Sigmoid colon (tissue), 7 donors: ENCODE measurements around the gene NR1H3. TPM values are rescaled to one million over a fixed set of nuclear protein-coding genes. Genes with fewer than 3 reads are reported as not detected.

Experiments used
- DNase-seq: peaks from one replicate; pipeline ENCODE4 v3.0.0-alpha.2; 2019
- H3K27ac ChIP-seq, 4 donors: fragments of 200-600 bp; sonication (generic); one replicate each; pipeline ENCODE4 v1.5.1; 2016 to 2019; ENCODE audit warnings: mild to moderate bottlenecking in 1 of 4
- H3K27me3 ChIP-seq, 3 donors: fragments of 200-600 bp; sonication (generic); one replicate each; pipeline ENCODE4 v1.5.1; 2019; ENCODE audit warnings: mild to moderate bottlenecking in 1 of 3
- H3K36me3 ChIP-seq, 4 donors: fragments of 200-600 bp; sonication (generic); one replicate each; pipeline ENCODE4 v1.5.1; 2016 to 2019
- H3K4me1 ChIP-seq, 4 donors: fragments of 200-600 bp; sonication (generic); one replicate each; pipeline ENCODE4 v1.5.1; 2017 to 2019
- H3K4me3 ChIP-seq, 4 donors: fragments of 200-600 bp; sonication (generic); one replicate each; pipeline ENCODE4 v1.5.1; 2017 to 2019; ENCODE audit warnings: mild to moderate bottlenecking in 2 of 4, moderate library complexity in 1 of 4
- H3K9me3 ChIP-seq, 4 donors: fragments of 200-600 bp in 3 of 4; sonication (generic) in 3 of 4; one replicate each; pipeline versions ENCODE4 v1.5.1 to v1.6.1; 2013 to 2019
- CTCF ChIP-seq, 4 experiments: fragments of 450-650 bp in 3 of 4; fragments of 200-600 bp in 1 of 4; IDR thresholded peaks; one replicate each; pipeline ENCODE4 v1.5.1; 2016 to 2019; ENCODE audit warnings: antibody characterized with exemption in 4 of 4, mild to moderate bottlenecking in 3 of 4, moderate library complexity in 2 of 4
- EP300 ChIP-seq, 4 donors: sonication (generic); formaldehyde crosslinking; IDR thresholded peaks; one replicate each; pipeline ENCODE4 v1.6.1; 2017; ENCODE audit warnings: antibody characterized with exemption in 4 of 4
- POLR2A ChIP-seq, 2 donors: fragments of 450-650 bp; IDR thresholded peaks; one replicate each; pipeline ENCODE4 v1.6.1; 2016; ENCODE audit warnings: antibody characterized with exemption in 2 of 2, mild to moderate bottlenecking in 2 of 2, moderate library complexity in 2 of 2
- POLR2AphosphoS5 ChIP-seq, 4 donors: sonication (generic); formaldehyde crosslinking; IDR thresholded peaks; one replicate each; pipeline ENCODE4 v1.6.1; 2017; ENCODE audit warnings: antibody characterized with exemption in 4 of 4
- WGBS, 2 donors: extraction: QIAGEN DNeasy Blood & Tissue Kit; methylation state at CpG; one replicate each; pipeline ENCODE4 v1.1.7; 2013; 5-methylcytosine and 5-hydroxymethylcytosine counted together
- intact Hi-C: fragments of 100-400 bp; cut with DNase I; formaldehyde crosslinking; loops from one replicate; pipeline ENCODE4 v1.15.1; 2023
- polyA plus RNA-seq, 3 donors: library from polyadenylated mRNA; stranded (reverse); fragments of 200-250 nt; gene quantifications; one replicate each; pipeline ENCODE4 v1.2.3, GENCODE V29; 2013
- total RNA-seq, 4 donors: library from RNA; depleted of rRNA; stranded (reverse); fragments of >200 nt; gene quantifications; one replicate each; pipeline ENCODE4 v1.1.0, GENCODE V29; 2016
- donor health status: healthy with polysubstance abuse.
- donor health status: Bipolar disorder and iron deficiency.
- donor health status: healthy.

The NR1H3 gene
- total and polyA plus RNA-seq, 7 donors = 30.3 to 90.1 (median 54.5) TPM

GRCh38 chr11:47242596-47243192 lies 15.1 kb upstream of the NR1H3 start:
- no peak for DNase-seq
- Histone ChIP-seq H3K27me3 (no peaks in the 10 kb centered on the region), H3K27ac (no peak overlapping the region), H3K4me1 (peaks cover 0 to 12% (median 10%) of the 10 kb centered on the region in 4 donors), H3K4me3 (no peak overlapping the region), H3K36me3 (peaks cover 44 to 83% (median 62%) of the 10 kb centered on the region in 4 donors), H3K9me3 (no peaks in the 10 kb centered on the region)
- TF ChIP-seq POLR2AphosphoS5 (IDR thresholded peaks at IDR 0.05) (no peak), POLR2A (IDR thresholded peaks at IDR 0.05) (no peak), EP300 (IDR thresholded peaks at IDR 0.05) (no peak)
- 93 to 95% methylated on average over 21 of the region's 21 CpGs for WGBS, 2 donors
- intact Hi-C loops = no loop called here

- TF ChIP-seq CTCF (IDR thresholded peaks at IDR 0.05) (no peak), POLR2A (IDR thresholded peaks at IDR 0.05) (no peak), POLR2AphosphoS5 (IDR thresholded peaks at IDR 0.05) (no peak), EP300 (IDR thresholded peaks at IDR 0.05) (no peak)
- no peak for DNase-seq
- no peaks in the 10 kb centered on the region for H3K9me3 ChIP-seq
- H3K4me3 ChIP-seq = no peak overlapping the region
- no peaks in the 10 kb centered on the region for H3K27me3 ChIP-seq
- intact Hi-C loops = no loop called here
- whole genome bisulfite sequencing, 2 donors = 46 to 67% methylated on average over 4 of the region's 4 CpGs
- H3K27ac ChIP-seq = no peak overlapping the region
- peaks cover 44 to 75% (median 61%) of the 10 kb centered on the region in 4 donors for H3K36me3 ChIP-seq
- peaks cover 0 to 16% (median 15%) of the 10 kb centered on the region in 4 donors for H3K4me1 ChIP-seq
These were observed 14.3 kb upstream of the NR1H3 start for GRCh38 chr11:47243454-47243853.

GRCh38 chr11:47244448-47245350 lies 13.1 kb upstream of the NR1H3 start:
- no peak for DNase-seq

GRCh38 chr11:47245611-47246357 lies 12.0 kb upstream of the NR1H3 start:
- H3K36me3 ChIP-seq = peaks cover 26 to 52% (median 42%) of the 10 kb centered on the region in 4 donors
- intact Hi-C loops = loop anchor here (5.0 kb wide), 2 partner anchors 58 to 308 kb away; partner anchors contain the start of genes CSTPP1 and PACSIN3
- no peak for DNase-seq
- H3K9me3 ChIP-seq = no peaks in the 10 kb centered on the region
- peaks cover 0 to 25% (median 23%) of the 10 kb centered on the region in 4 donors for H3K4me1 ChIP-seq
- H3K4me3 ChIP-seq = no peak overlapping the region
- TF ChIP-seq CTCF (IDR thresholded peaks at IDR 0.05) (no peak), POLR2A (IDR thresholded peaks at IDR 0.05) (no peak), EP300 (IDR thresholded peaks at IDR 0.05) (no peak), POLR2AphosphoS5 (IDR thresholded peaks at IDR 0.05) (no peak)
- H3K27ac ChIP-seq = no peak overlapping the region
- WGBS, 2 donors = 89 to 90% methylated on average over 11 of the region's 11 CpGs
- no peaks in the 10 kb centered on the region for H3K27me3 ChIP-seq

More at GRCh38 chr11:47244448-47245350, 13.1 kb upstream of the NR1H3 start:
- WGBS, 2 donors = 93% methylated on average over 23 of the region's 23 CpGs
- Histone ChIP-seq H3K36me3 (peaks cover 33 to 63% (median 51%) of the 10 kb centered on the region in 4 donors), H3K27me3 (no peaks in the 10 kb centered on the region), H3K4me1 (peaks cover 0 to 23% (median 20%) of the 10 kb centered on the region in 4 donors), H3K27ac (peak overlapping the region in 1 of 4 donors; percentile 21), H3K9me3 (no peaks in the 10 kb centered on the region), H3K4me3 (no peak overlapping the region)
- TF ChIP-seq EP300 (IDR thresholded peaks at IDR 0.05) = no peak
- no peak for TF ChIP-seq CTCF (IDR thresholded peaks at IDR 0.05)
- intact Hi-C loops = loop anchor here (5.0 kb wide), 2 partner anchors 57 to 307 kb away; partner anchors contain the start of genes CSTPP1 and PACSIN3
